K562 (cell line): Measurements from ENCODE around the gene ACKR1. TPM values are rescaled to one million over a fixed set of nuclear protein-coding genes. Genes with fewer than 3 reads are reported as not detected.

ENCODE experiments used
- ATAC-seq: fragments of 200-7000 bp; cut with Tn5 transposase; 3 replicates; pipeline ENCODE4 v1.9.1; 2020; ENCODE audit warnings: moderate library complexity
- BruUV-seq: library from RNA; stranded (reverse); fragments of 400-500 nt; replicated peaks from 2 replicates; lab custom pipeline; 2021; lab: Mats Ljungman, UMichigan
- CTCF ChIA-PET: fragments of 300-600 bp; formaldehyde crosslinking; extraction: SDS; loops from one replicate; lab custom pipeline; 2021; ENCODE audit warnings: low intra/inter-chr PET ratio; lab: Yijun Ruan, JAX
- POLR2A ChIA-PET: fragments of 300-600, 350-650 bp; sonication (Branson Sonifier 250); formaldehyde crosslinking; extraction: SDS; loops from one replicate; lab custom pipeline; 2021; ENCODE audit warnings: antibody characterized with exemption, inconsistent platforms; lab: Yijun Ruan, JAX
- DNase-seq, 4 experiments: peaks; one replicate each; pipeline versions ENCODE4 v3.0.0 to v3.0.0-alpha.2; 2011 to 2018; ENCODE audit warnings: low spot score in 3 of 4, mixed read lengths in 3 of 4; ENCODE audit errors: extremely low read depth in 1 of 4
- FAIRE-seq: peaks from 2 replicates; lab custom pipeline; 2011; peaks lifted over from hg19 to GRCh38; lab: Jason Lieb, UNC
- H2AFZ ChIP-seq: 2 replicates; pipeline ENCODE4 v1.6.0; 2011; ENCODE audit warnings: low read depth, low read length, control low read depth, inconsistent platforms
- H3K27ac ChIP-seq: fragments of 200-600 bp; 3 replicates; pipeline ENCODE4 v1.8.0; 2011; ENCODE audit warnings: low read depth, mild to moderate bottlenecking, control low read depth, inconsistent platforms, low read length, moderate library complexity, mixed read lengths; ENCODE audit errors: extremely low read depth
- H3K27me3 ChIP-seq, 2 experiments: fragments of 300-600 bp in 1 of 2; 2 replicates in 1 of 2; 3 replicates in 1 of 2; pipeline versions ENCODE4 v1.6.0 to v1.8.0; 2011; ENCODE audit warnings: inconsistent platforms in 2 of 2, low read length in 2 of 2, mild to moderate bottlenecking in 1 of 2, mixed read lengths in 1 of 2, moderate library complexity in 1 of 2; ENCODE audit not compliant: control insufficient read depth in 2 of 2, insufficient read depth in 2 of 2
- H3K36me3 ChIP-seq: fragments of 300-600 bp; 3 replicates; pipeline ENCODE4 v1.8.0; 2011; ENCODE audit warnings: mild to moderate bottlenecking, low read length, inconsistent platforms; ENCODE audit not compliant: control insufficient read depth, insufficient read depth
- H3K4me1 ChIP-seq, 2 experiments: fragments of 200-600 bp in 1 of 2; replicated peaks in 1 of 2; 2 replicates in 1 of 2; 3 replicates in 1 of 2; pipeline versions ENCODE4 v1.5.1 to v1.8.0; 2011; ENCODE audit warnings: inconsistent platforms in 2 of 2, low read length in 2 of 2, mild to moderate bottlenecking in 1 of 2, mixed read lengths in 1 of 2, moderate library complexity in 1 of 2; ENCODE audit not compliant: control insufficient read depth in 2 of 2, insufficient read depth in 2 of 2
- H3K4me2 ChIP-seq: 2 replicates; pipeline ENCODE4 v1.6.1; 2011; ENCODE audit warnings: low read length, control low read depth, inconsistent platforms, mixed read lengths; ENCODE audit not compliant: insufficient read depth
- H3K4me3 ChIP-seq: fragments of 200-600 bp; sonication (generic), shearing (Covaris generic); 2 replicates; pipeline ENCODE4 v1.5.1; 2016; ENCODE audit warnings: control low read depth, inconsistent platforms
- H3K79me2 ChIP-seq: fragments of 200-600 bp; 3 replicates; pipeline ENCODE4 v1.8.0; 2011; ENCODE audit warnings: low read length, inconsistent platforms; ENCODE audit not compliant: control insufficient read depth, insufficient read depth
- H3K9ac ChIP-seq, 2 experiments: 2 replicates each; pipeline versions ENCODE4 v1.6.0 to v1.6.1; 2011; ENCODE audit warnings: low read depth in 2 of 2, low read length in 2 of 2, control low read depth in 1 of 2, inconsistent platforms in 1 of 2, mild to moderate bottlenecking in 1 of 2, mixed read lengths in 1 of 2; ENCODE audit not compliant: insufficient read depth in 1 of 2
- H3K9me1 ChIP-seq: one replicate; pipeline ENCODE4 v1.6.0; 2011; ENCODE audit warnings: inconsistent platforms, mild to moderate bottlenecking, low read length, moderate library complexity; ENCODE audit not compliant: control insufficient read depth, insufficient read depth
- H3K9me3 ChIP-seq: replicated peaks from 2 replicates; pipeline ENCODE4 v1.5.1; 2011; ENCODE audit warnings: low read depth, low read length, inconsistent platforms; ENCODE audit not compliant: control insufficient read depth, insufficient read depth
- H4K20me1 ChIP-seq: replicated peaks from 2 replicates; pipeline ENCODE4 v1.6.1; 2011; ENCODE audit warnings: low read length, inconsistent platforms, mixed read lengths; ENCODE audit not compliant: control insufficient read depth, insufficient read depth
- BDP1 ChIP-seq: IDR thresholded peaks from 3 replicates; pipeline ENCODE4 v1.6.1; 2011; ENCODE audit not compliant: insufficient read length, insufficient read depth
- BRCA1 ChIP-seq, 2 experiments: fragments of 450-650 bp in 1 of 2; sonication (generic) in 1 of 2; formaldehyde crosslinking in 1 of 2; IDR thresholded peaks; 2 replicates each; pipeline versions ENCODE4 v1.5.0 to v1.6.1; 2017 to 2020; ENCODE audit warnings: mild to moderate bottlenecking in 1 of 2, missing genetic modification reagents in 1 of 2
- DDX20 ChIP-seq: fragments of 450-650 bp; IDR thresholded peaks from 2 replicates; pipeline ENCODE4 v1.6.1; 2016; ENCODE audit warnings: missing genetic modification characterization, low read depth, mild to moderate bottlenecking, missing compliant biosample characterization, moderate library complexity
- ELF2 ChIP-seq: fragments of 250-450 bp; sonication (Bioruptor Pico); IDR thresholded peaks from 2 replicates; pipeline ENCODE4 v1.5.0; 2021; ENCODE audit warnings: mild to moderate bottlenecking
- ELF4 ChIP-seq: fragments of 450-650 bp; formaldehyde crosslinking; IDR thresholded peaks from 2 replicates; pipeline ENCODE4 v1.4.0; 2022; ENCODE audit warnings: missing genetic modification characterization
- HDAC2 ChIP-seq: fragments of 450-650 bp; IDR thresholded peaks from 2 replicates; pipeline ENCODE4 v1.6.1; 2016; ENCODE audit warnings: mild to moderate bottlenecking
- KLF16 ChIP-seq: IDR thresholded peaks from 2 replicates; pipeline ENCODE4 v1.6.1; 2016; ENCODE audit warnings: antibody characterized with exemption
- MBD2 ChIP-seq: sonication (generic); IDR thresholded peaks from 2 replicates; pipeline ENCODE4 v1.6.1; 2016; ENCODE audit warnings: low read depth, borderline replicate concordance
- MECOM ChIP-seq: fragments of 250-450 bp; sonication (Bioruptor Pico); IDR thresholded peaks from 2 replicates; pipeline ENCODE4 v1.8.0; 2022; ENCODE audit warnings: inconsistent platforms
- NCOR1 ChIP-seq: fragments of 450-650 bp; IDR thresholded peaks from 2 replicates; pipeline ENCODE4 v1.6.1; 2016; ENCODE audit warnings: mild to moderate bottlenecking, moderate library complexity
- NELFE ChIP-seq: IDR thresholded peaks from 2 replicates; pipeline ENCODE4 v1.6.1; 2011; ENCODE audit warnings: mild to moderate bottlenecking; ENCODE audit not compliant: insufficient read depth, insufficient read length
- XRCC4 ChIP-seq: IDR thresholded peaks from one replicate; pipeline ENCODE4 v1.6.1; 2011; ENCODE audit not compliant: insufficient read depth, insufficient read length; ENCODE audit errors: extremely low read depth
- YBX1 ChIP-seq: fragments of 450-650 bp; IDR thresholded peaks from 2 replicates; pipeline ENCODE4 v1.7.1; 2016; ENCODE audit warnings: mild to moderate bottlenecking
- WGBS: fragments of 100-300 bp; shearing (Covaris generic); methylation state at CpG from one replicate; pipeline ENCODE4 v1.1.6; 2016; ENCODE audit warnings: low coverage, mixed read lengths; ENCODE audit not compliant: insufficient coverage; ENCODE audit errors: missing lambda C conversion rate; 5-methylcytosine and 5-hydroxymethylcytosine counted together
- in situ Hi-C: fragments of 300-500 bp; cut with MboI; formaldehyde crosslinking; loops from 4 replicates; pipeline ENCODE4 v1.15.0; 2018; ENCODE audit warnings: inconsistent platforms, mixed read lengths
- intact Hi-C: fragments of 100-400 bp; cut with micrococcal nuclease; formaldehyde crosslinking; loops from 2 replicates; pipeline ENCODE4 v1.14.2; 2022
- polyA plus RNA-seq, 8 experiments: library from polyadenylated mRNA; depleted of rRNA in 4 of 8; stranded (reverse) in 5 of 8; unstranded in 3 of 8; fragments of >200 nt; fragmentation: Nextera tagmentation in 2 of 8; fragmentation: Illumina TruSeq in 1 of 8; extraction: Ambion mirVana in 2 of 8; extraction: Trizol in 1 of 8; gene quantifications; 2 replicates each; pipeline versions ENCODE4 v1.2.1 to v1.2.3, GENCODE V29; 2011 to 2014; ENCODE audit warnings: inconsistent platforms in 1 of 8, missing spikeins in 1 of 8
- total RNA-seq, 7 experiments: library from RNA; depleted of rRNA in 6 of 7; stranded (reverse); fragments of >200 nt in 6 of 7; fragmentation: Illumina TruSeq in 2 of 7; extraction: Trizol in 2 of 7; gene quantifications; 2 replicates each; pipeline versions ENCODE4 v1.2.1 to v1.2.3, GENCODE V29; 2011 to 2021; ENCODE audit warnings: low replicate concordance in 1 of 7
- TF ChIP-seq, protein P1 (sequence below): sonication (generic); IDR thresholded peaks from 2 replicates; pipeline ENCODE4 v1.6.1; 2016
- TF ChIP-seq, protein P2 (sequence below): fragments of 450-650 bp; formaldehyde crosslinking; IDR thresholded peaks from 2 replicates; pipeline ENCODE4 v1.4.0; 2020; ENCODE audit warnings: mild to moderate bottlenecking, mixed read lengths

The ACKR1 gene
- total and polyA plus RNA-seq, 9 of the 15 experiments (the other 6 are each of a cell fraction or from before 2014, with no cell fraction given) = 0.07 to 0.64 (median 0.18) TPM

DNA sequence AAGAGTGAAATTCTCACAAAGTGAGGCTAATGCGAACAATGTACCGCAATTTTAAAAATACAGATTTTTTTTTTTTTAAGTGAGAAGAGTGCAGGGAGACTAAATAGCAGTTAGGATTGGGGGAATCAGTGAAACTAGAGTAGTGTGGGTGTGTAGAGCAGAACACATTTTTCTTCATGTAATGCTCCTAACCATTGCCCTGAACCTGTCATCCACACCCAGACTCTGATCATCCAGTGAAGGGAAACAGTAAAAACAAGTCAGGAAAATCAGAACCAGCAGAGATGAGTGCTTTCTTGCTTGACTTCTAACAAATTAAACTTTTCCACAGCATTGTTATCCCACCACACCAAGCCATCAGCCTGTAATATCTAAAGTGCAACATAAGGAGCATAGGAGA, 24.2 kb upstream of the ACKR1 start:
- Histone ChIP-seq H3K4me2 (no peak overlapping the region), H3K4me1 (no peaks in the 10 kb centered on the region), H3K79me2 (no peaks in the 10 kb centered on the region), H3K27me3 (no peaks in the 10 kb centered on the region), H3K9me1 (no peaks in the 10 kb centered on the region), H3K27ac (no peak overlapping the region), H3K36me3 (no peaks in the 10 kb centered on the region), H3K4me3 (no peak overlapping the region), H4K20me1 (no peaks in the 10 kb centered on the region), H3K9ac (no peak overlapping the region), H3K9me3 (no peaks in the 10 kb centered on the region), H2AFZ (no peak overlapping the region)
- DNase-seq (no peak), ATAC-seq (no peak), FAIRE-seq (no peak)
- in situ Hi-C loops = loop anchor here (25.0 kb wide), 1 partner anchor 807 kb away; no protein-coding TSS in a partner anchor
- ChIA-PET CTCF (no interaction called here), POLR2A (no interaction called here)
- WGBS = 0% methylated on average over 2 of the region's 2 CpGs
- BruUV-seq = no TSS peak
- intact Hi-C loops = no loop called here
- TF ChIP-seq HDAC2 (no peak), MECOM (CRISPR knock-in tag) (no peak), NCOR1 (no peak), BDP1 (no peak), ELF4 (CRISPR knock-in tag) (no peak), KLF16 (no peak), BRCA1 (IDR thresholded peaks at IDR 0.05) (no peak), BRCA1 (CRISPR knock-in tag; IDR thresholded peaks at IDR 0.05) (no peak), DDX20 (tag) (no peak), MBD2 (no peak), YBX1 (no peak), NELFE (no peak), ELF2 (CRISPR knock-in tag) (no peak), XRCC4 (no peak)
- TF ChIP-seq, protein P1, sequence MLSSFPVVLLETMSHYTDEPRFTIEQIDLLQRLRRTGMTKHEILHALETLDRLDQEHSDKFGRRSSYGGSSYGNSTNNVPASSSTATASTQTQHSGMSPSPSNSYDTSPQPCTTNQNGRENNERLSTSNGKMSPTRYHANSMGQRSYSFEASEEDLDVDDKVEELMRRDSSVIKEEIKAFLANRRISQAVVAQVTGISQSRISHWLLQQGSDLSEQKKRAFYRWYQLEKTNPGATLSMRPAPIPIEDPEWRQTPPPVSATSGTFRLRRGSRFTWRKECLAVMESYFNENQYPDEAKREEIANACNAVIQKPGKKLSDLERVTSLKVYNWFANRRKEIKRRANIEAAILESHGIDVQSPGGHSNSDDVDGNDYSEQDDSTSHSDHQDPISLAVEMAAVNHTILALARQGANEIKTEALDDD = no peak
- TF ChIP-seq, protein P2, sequence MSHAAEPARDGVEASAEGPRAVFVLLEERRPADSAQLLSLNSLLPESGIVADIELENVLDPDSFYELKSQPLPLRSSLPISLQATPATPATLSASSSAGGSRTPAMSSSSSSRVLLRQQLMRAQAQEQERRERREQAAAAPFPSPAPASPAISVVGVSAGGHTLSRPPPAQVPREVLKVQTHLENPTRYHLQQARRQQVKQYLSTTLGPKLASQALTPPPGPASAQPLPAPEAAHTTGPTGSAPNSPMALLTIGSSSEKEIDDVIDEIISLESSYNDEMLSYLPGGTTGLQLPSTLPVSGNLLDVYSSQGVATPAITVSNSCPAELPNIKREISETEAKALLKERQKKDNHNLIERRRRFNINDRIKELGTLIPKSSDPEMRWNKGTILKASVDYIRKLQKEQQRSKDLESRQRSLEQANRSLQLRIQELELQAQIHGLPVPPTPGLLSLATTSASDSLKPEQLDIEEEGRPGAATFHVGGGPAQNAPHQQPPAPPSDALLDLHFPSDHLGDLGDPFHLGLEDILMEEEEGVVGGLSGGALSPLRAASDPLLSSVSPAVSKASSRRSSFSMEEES = no peak
